GM18517 (cell line): ENCODE results near the gene FMO2.

ENCODE experiments used
- ATAC-seq: cut with Tn5 transposase; IDR thresholded peaks from one replicate; pipeline ENCODE4 v1.9.1; 2021; ENCODE audit warnings: mild to moderate bottlenecking, moderate library complexity; ENCODE audit not compliant: unreplicated experiment

Gene FMO2

DNA sequence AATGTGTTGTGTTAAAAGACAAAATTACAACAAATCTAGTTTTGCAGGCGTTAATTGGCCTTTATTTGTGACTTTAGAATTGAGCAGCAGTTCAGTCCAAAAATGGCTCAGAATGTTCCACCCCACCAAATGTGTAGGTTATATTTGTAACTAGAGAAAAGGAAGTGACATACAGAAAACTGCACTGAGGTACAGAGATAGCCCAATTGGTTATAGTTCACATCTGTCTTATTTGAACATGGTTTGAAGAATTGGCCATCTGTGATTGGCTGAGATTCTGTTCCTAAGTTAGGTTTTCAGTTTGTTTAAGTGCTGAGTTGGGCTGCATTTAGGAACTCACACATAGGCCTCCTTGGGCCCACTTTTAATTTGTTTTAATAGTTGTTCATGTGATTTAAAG is 12.0 kb upstream of the FMO2 start:
- ATAC-seq = peak; percentile 76

DNA sequence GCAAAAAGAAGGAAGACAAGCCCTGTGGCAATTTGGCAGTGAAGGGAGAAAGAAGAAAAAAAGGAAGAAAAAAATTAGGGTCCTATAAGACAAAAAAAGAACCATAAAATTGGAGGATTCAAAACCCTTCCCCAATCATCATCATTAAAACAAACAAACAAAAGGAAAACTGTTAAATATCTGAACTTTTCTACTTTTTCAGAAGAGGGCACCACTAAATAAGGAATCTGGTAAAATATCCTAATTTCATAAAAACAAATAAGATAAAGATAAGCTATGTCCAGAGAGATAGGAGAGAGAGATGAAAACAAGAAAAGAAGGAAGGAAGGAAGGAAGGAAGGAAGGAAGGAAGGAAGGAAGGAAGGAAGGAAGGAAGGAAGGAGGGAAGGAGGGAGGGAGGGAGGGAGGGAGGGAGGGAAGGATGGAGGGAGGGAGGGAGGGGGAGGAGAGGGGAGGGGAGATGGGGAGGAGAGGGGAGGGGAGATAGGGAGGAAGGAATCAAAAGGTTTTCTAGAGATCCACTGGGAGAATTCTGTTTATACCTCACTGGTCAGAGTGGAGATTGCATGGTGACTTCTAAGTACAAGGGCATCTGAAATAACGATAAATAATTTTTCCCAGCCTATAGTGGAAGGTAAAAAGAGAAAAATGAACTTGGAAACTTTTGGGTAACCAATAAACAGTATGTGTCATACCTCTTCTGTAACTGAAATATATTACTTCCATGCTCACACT is 10.4 kb upstream of the FMO2 start:
- no peak for ATAC-seq

DNA sequence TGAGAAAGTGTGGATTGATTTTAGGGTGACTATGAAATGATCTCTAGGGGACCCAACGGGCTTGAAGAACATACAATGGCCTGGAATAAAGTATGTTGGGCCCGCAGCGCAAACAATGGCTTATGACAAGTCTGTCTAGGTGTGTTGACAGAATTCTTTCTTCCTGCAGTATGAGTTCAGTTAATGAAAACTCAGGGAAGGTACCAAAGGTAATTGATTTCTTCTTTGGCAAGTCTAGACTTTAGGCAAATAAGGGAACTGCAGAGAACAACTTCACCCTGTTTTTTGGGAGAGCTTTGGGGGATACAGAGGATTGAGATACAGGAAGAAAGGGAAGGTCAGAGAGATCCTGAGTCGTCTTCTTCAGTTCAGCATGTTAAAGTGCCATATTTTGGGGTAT is 7.8 kb upstream of the FMO2 start:
- ATAC-seq = no peak

DNA sequence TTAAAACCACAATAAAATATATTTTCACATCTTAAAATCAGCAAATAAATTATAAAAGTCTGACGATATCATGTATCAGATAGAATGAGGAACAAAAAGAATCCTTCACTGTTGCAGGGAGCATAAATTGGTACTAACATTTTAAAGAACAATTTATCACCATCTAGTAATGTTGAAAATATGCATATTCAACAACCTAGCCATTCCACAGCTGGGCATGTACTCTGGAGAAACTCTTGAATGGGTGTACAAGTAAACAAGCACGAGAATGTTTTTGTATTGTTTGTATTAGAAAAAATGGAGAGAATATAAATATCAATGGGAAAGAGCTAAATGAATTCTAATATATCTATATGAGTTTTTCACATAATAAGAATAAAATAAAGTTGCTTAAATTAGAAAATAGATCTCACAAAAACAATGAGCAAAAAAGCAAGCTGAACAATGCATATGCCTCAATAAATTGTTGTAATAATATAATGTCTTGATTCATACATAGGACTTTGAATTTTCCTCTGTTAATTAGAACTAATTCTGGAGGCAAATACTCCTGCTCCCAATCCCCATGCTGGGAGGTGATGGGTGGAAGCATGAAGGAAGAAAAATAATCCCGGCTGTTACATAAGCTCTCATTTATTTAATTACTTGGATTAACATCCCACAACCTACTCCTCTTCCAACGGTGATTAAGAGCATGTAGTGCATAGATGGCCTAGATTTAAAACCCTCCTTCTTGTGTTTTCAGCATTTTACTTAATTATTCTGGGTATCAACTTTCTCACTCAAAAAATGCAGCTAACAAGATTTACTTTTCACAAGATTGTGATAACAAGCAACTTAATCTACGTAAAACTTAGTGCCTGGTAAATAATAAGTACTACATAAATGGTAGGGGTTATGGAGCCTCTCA is 5.5 kb upstream of the FMO2 start:
- no peak for ATAC-seq

DNA sequence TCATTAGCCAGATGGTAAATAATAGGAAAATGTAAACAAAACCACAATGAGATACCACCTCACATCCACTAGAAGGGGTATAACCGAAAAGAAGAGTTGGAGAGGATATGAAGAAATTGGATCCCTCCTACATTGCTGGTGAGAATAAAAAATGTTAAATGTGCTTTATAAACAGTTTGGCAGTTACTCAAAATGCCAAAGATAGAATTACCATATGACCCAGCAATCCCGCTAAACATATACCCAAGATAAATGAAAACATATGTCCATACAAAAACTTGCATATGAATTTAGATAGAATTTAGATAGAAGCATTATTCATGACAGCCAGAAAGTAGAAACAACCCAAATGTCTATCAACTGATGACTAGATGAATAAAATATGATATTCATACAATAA is 4.4 kb upstream of the FMO2 start:
- ATAC-seq = no peak

DNA sequence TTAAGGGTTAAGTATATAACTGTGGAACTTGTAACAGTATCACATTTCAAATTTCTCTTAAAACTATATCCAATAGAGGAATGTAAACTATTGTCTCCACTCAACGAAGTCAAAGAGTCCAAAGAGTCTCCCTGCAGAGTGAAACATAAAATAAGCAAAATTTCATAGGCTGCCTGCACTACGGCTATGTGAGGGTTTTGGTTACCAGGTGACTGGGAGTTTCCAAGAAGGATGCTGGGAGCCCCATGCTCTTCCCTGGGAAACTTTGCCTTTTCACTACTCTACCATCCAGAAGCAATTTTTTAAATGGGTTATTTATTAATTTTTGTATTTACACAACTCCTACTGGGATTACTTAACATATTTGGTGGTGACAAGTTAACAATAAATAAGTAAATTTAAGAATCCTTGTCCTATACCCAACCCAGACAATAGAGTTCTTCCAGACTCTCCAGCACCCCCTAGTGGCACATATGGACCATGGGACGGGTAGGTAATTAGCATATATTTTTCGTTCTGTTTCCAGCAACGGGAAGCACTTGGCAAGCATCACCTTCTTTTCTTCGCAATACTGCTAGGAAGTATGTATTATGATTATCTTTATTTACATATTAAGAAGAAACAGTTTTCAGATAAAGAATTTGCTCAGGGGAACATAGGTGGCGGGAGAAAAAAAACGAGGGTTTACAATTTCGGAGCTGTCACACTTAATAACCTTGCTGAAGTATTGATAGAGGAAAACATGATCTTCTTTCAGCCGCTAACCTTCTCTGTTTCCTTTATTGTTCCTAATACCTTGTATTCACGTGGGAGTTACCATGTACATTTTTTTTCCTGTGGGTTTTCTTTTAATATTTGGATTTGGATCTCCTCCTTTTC is 3.5 kb downstream of the FMO2 start:
- ATAC-seq = peak; percentile 70

DNA sequence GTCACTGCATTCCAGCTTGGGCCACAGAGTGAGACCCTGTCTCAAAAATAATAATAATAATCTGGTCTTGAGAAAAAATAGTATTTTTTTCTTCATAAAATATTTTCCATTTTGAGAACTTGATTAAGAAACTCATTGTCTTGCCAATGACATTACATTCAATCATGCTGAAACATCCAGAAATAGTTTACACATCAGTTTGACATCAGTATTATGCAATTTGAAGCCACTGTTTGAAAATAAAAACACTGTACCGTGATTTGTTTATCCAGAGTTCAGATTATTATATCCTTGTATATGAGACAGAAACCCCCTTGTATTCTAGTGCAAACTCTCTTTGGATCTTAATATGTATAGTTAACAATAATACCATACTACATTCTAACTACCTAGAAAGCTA is 6.9 kb downstream of the FMO2 start:
- no peak for ATAC-seq

DNA sequence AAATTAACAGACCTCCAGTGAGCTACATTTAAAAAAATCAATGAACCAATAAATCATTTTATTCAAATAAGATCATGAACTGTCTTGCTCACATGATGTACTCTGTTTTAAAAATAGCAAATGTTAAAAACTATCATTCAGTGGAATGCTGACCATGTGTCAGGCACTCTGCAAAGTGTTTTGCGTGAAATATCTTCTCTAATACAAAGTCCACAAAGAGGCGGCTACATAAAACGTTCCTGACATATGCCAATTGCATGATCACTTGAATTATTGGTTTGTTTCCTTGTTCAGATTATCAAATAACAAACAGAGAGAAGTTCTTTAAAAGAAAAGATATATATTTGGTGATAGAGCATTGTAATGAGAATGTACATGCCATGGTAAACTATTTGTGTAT is 10.7 kb downstream of the FMO2 start:
- ATAC-seq = no peak

DNA sequence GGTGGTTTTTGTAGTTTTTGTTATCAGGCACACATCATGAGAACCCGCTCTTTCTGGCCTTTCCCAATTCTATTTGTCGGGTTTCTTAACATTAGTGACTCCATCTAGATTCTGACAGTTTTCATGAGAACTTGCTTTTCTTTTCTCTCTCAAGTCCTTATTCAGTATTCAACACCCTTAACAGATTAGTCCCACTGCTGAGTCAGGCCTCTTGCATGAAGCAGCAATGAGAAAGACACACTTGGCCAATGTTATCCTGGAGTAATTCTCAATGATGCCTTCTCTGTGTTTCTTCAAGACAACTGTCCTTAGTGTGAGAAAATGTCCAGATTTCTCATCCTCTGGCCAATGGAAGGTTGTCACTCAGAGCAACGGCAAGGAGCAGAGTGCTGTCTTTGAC is 11.3 kb downstream of the FMO2 start:
- ATAC-seq = no peak

DNA sequence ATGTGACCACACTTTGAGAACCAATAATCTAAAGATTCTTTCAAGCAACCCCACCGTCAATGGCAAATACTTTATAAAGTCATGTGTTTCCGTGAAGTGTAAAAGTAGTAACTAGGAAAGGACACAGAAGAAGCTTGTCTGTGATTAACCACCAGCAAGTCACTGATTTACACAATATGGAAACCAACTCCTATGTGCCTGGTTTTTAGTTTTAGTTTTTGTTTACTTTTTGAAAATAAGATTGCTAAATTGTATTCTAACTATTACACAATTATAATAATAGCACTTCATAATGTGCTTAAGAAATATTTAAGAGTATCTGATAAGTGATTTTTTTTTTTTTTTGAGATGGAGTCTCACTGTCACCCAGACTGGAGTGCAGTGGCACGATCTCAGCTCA is 13.0 kb downstream of the FMO2 start:
- ATAC-seq = no peak

DNA sequence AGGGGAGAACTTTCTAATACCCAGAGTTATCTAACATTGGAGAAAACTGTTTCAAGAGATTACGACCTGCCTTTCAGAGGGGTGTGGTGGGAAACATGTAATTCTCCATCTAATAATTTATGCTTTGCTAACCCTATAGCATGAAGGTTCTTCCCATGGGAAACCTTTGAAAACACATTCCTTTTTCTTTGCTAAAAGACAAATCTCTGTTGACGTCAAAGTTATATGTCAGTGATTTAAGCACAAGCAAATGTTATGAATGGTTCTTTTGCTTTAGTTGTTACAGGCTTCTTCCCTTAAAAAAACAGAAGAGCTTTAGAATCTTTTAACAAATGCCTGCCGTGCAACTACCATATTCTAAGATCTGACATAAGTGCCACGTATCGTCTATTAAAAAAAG is 19.2 kb downstream of the FMO2 start:
- no peak for ATAC-seq

DNA sequence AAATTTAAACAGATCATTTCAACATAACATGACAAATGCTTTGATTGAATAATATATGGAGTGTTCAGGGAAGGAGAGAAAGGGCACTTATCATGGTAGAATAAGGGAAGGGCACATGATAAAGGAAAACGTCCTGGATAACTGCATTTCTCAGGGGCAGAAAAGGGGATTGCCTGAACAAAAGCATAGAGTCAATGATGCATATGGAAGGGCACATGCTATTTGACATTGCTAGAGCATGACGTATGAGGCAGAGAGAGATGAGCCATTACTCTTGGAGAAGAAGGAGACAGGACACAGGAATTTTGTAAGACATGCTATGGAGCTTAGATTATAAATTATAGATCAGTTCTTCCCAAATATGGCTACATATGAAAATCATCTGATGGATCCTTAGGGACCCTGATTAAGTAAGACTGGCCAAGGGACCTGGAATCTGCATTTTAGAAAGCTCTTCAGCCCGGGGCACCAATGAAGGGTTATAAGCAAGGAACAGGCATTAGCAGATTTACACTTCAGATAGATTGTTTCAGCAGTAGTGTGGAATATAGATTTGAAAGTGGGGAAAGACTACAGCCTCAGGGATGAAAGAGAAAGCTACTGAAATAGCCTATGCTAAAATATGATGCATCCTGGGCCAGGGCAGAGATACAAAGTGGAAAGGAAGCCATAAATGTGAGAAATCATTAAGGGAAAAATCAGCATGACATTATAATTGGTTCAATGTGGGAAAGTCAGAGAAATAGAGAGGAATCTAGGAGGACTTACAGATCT is 21.3 kb downstream of the FMO2 start:
- no peak for ATAC-seq

DNA sequence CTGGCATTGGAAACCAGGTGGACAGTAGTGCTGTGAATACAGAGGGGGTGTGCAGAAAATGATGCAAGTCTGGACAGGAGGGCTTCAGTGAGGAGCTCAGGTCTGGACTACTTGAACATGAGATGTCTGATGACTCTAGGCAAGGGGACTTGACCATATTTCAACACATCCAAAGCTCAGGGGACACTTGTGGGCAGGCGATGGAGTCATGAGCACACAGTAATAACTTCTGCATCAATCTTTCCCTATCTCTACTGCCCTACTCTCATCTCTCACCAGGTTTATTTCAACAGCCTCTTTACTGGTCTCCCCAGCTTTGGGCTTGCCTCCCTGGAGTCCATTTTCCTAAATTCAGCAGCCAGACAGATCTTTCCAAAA is 21.9 kb downstream of the FMO2 start:
- ATAC-seq = no peak

DNA sequence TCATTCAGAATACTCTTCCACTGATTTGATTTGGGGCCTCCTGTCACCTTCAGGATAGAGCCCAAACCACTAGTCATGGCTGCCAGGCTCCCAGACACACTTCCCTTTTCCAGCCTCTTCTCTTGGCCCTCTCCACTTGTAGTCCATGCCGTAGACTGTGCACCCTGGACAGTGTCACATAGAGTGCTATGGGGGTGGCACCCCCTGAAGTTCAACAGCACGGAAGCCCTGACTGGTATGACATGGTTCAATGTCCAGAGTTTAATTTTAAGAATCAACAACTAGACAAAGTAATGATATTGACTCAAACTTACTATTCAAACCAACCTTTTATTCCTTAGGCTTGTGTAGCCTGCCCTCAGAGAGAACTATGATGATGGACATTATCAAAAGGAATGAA is 22.3 kb downstream of the FMO2 start:
- no peak for ATAC-seq

DNA sequence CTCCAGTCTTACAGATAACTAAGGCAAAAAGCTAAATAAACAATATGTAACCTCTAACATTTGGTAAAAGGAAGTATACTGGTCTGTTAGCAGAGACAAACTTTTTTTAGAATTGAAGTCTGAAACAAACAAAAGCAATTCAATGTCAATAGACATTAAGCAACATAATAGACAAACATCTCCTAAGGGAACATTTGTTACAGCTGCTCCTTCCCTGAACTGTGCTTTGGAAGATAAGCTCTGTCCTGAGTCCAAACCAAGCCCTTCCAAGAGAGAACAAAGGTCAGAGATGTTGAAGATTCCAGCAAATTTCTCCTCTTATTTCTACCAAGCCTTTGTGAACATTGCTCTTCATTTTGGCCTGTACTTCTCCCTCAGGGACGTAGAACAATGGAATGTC is 25.3 kb downstream of the FMO2 start:
- no peak for ATAC-seq

DNA sequence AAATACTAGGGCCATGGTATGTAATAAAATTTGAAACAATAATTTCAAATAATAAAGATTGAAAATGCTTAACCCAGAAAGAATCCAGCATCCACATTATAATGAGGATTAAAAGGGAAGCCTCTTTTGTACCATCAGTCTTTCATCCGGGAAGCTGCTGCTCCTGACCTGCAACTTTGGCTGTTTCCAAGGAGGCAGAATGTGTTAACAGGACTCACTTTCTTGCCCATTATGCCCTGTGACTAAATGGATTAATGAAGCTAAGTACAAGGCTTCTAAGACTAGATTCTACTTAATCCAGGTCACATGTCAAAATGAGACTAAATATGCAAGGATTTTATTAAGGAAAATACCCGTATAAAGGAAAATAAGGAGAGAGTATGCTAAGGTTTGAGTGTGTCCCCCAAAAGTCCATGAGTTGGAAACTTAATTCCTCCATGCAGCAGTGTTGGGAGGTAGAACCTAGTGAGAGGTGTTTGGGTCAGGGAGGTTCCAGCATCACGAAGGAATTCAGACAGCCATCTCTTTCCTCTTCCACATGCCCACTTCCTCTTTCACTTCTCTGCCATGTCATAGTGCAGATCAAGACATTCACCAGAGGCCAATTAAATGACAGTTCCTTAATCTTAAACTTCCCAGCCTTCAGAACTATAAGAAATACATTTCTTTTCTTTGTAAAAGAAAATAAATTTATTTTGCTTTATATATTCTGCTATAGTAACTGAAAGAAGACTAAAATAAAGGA is 27.7 kb downstream of the FMO2 start:
- no peak for ATAC-seq

DNA sequence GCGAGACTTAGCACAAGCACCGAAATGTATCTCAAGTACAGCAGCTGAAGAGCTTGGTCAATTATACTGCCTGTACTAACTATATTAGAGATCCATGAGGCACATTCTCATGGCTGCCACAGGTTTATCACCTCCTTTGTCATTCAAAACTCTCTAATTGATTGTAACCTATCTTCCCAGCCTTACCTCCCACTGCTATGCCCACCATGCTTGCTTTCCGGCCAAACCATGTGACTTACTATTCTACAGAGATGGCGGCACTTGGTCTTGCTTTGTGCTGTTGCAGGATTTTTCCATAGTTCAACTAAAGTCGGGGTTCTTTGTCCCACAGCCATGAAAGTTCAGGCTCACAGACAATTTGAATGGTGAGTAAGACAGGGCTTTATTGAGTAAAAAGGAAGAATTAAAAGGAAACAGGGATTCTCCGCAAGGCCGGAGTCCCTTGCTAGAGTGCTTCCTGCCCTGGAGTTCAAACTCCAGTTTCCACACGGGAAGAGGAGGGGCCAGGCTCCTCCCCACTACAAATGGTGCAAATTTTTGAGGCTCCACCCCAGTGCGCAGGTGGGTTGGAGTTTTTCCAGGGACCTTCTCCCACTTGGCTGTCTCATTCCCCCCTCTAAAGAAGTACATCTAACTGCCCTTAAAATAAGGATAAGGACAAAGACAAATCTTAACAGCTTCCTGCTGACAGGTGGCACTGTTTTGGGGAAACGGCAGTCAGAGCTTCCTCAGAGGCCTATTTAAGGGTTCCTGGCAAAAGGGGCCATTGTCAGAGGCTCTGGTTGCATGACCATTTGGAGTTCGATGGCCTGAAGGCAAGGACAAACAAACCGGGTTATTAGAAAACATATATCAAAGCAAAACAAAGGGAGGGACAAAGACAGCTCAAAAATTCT is 28.7 kb downstream of the FMO2 start:
- no peak for ATAC-seq

DNA sequence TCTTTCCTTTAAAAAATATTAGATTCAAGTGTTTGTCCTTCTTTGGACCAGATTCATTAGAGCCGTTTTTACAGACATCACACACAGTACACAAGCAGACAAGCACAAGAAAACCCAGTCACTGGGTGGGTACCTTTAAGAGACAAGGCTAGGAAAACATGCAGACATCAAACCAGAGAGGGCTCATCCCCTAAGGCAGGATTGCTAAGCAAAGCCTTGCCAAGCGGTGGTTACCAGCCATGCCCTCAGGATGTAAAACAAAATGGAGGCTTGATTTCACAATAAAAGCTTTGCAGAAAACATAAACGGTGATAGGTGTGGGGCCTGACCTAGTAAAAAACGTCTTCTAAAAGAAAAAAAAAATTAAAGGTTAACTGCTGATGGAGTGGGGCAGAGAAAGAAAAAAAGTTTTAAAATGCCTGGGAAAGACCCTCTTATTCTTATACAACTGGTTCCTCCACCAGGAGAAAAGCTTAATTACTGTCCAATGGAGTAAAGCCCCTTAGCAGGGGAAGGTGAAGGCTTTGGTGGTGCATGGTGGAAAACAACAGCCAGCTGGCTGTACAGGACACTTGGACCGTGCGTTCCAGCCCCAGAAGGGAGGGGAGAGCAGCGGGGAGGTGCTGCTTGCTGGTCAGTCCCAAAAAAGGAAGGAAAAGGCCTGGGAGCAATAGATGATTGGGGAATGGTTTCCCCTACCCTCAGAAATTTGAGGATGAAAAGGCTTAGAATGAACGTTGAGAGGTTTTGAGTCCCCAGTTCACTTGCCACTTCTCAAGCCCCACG is 32.8 kb downstream of the FMO2 start:
- ATAC-seq = no peak
